H1 (cell line): ENCODE data around the gene RAD51B. TPM values are rescaled to one million over a fixed set of nuclear protein-coding genes. Genes with fewer than 3 reads are reported as not detected.
A peak's percentile ranks its signal among the peaks of the same experiment; 100 is the strongest.

Source experiments
- CTCF ChIA-PET: fragments of 300-600 bp; sonication (Branson Sonifier 250); formaldehyde crosslinking; loops from one replicate; lab custom pipeline; 2021; ENCODE audit not compliant: partially characterized antibody; lab: Charles Lee
- POLR2A ChIA-PET: fragments of 300-600 bp; sonication (Branson Sonifier 250); formaldehyde crosslinking; loops from one replicate; lab custom pipeline; 2021; ENCODE audit warnings: inconsistent platforms; ENCODE audit not compliant: partially characterized antibody; lab: Charles Lee
- DNase-seq, 2 experiments: peaks; one replicate each; pipeline versions ENCODE4 v3.0.0 to v3.0.0-alpha.2; 2010 to 2022; ENCODE audit warnings: low spot score in 2 of 2, low read depth in 1 of 2, mixed read lengths in 1 of 2
- FAIRE-seq: peaks from 2 replicates; lab custom pipeline; 2011; peaks lifted over from hg19 to GRCh38; lab: Jason Lieb, UNC
- H2AFZ ChIP-seq: 2 replicates; pipeline ENCODE4 v1.8.1; 2012; ENCODE audit warnings: low read length, inconsistent platforms
- H2AK5ac ChIP-seq: 2 replicates; pipeline ENCODE4 v1.6.1; 2013; ENCODE audit warnings: low read depth, low read length
- H2BK120ac ChIP-seq: replicated peaks from 2 replicates; pipeline ENCODE3; 2013; ENCODE audit warnings: low read depth, low read length, inconsistent platforms
- H2BK12ac ChIP-seq: 2 replicates; pipeline ENCODE4 v1.6.1; 2013; ENCODE audit warnings: low read depth, low read length
- H2BK15ac ChIP-seq: 2 replicates; pipeline ENCODE4 v1.6.1; 2013; ENCODE audit warnings: low read length
- H2BK20ac ChIP-seq: 2 replicates; pipeline ENCODE4 v1.6.1; 2013; ENCODE audit warnings: low read length
- H2BK5ac ChIP-seq: 2 replicates; pipeline ENCODE4 v1.6.1; 2013; ENCODE audit warnings: low read depth, low read length
- H3K14ac ChIP-seq: 2 replicates; pipeline ENCODE4 v1.6.1; 2013; ENCODE audit warnings: inconsistent platforms; ENCODE audit not compliant: insufficient read length
- H3K18ac ChIP-seq: 2 replicates; pipeline ENCODE4 v1.6.1; 2013; ENCODE audit warnings: low read length; ENCODE audit errors: extremely low read depth
- H3K23ac ChIP-seq: 2 replicates; pipeline ENCODE4 v1.6.1; 2013; ENCODE audit warnings: inconsistent platforms; ENCODE audit not compliant: insufficient read length
- H3K23me2 ChIP-seq: 2 replicates; pipeline ENCODE4 v1.6.1; 2013; ENCODE audit warnings: low read depth, low read length
- H3K27ac ChIP-seq: 2 replicates; pipeline ENCODE4 v1.6.1; 2011; ENCODE audit warnings: low read depth, low read length, inconsistent platforms
- H3K27me3 ChIP-seq, 4 experiments: replicated peaks in 1 of 4; 1 replicate in 1 of 4; 2 replicates in 3 of 4; pipeline versions ENCODE4 v1.6.1 to v1.8.1; 2011 to 2013; ENCODE audit warnings: low read length in 3 of 4, mild to moderate bottlenecking in 3 of 4, inconsistent platforms in 2 of 4, mixed read lengths in 2 of 4, moderate library complexity in 1 of 4; ENCODE audit not compliant: control insufficient read depth in 3 of 4, insufficient read depth in 3 of 4; ENCODE audit errors: extremely low read depth in 1 of 4
- H3K36me3 ChIP-seq, 4 experiments: 2 replicates each; pipeline versions ENCODE4 v1.6.1 to v1.8.1; 2011 to 2013; ENCODE audit warnings: mild to moderate bottlenecking in 4 of 4, low read length in 3 of 4, moderate library complexity in 2 of 4, control low read depth in 1 of 4, inconsistent platforms in 1 of 4; ENCODE audit not compliant: insufficient read depth in 4 of 4, control insufficient read depth in 2 of 4
- H3K4ac ChIP-seq: replicated peaks from 2 replicates; pipeline ENCODE3; 2013; ENCODE audit warnings: low read length, low read depth, mixed read lengths, inconsistent platforms; ENCODE audit not compliant: insufficient read length
- H3K4me1 ChIP-seq, 4 experiments: replicated peaks in 1 of 4; 1 replicate in 1 of 4; 2 replicates in 3 of 4; pipeline versions ENCODE4 v1.6.1 to v1.8.1; 2011 to 2013; ENCODE audit warnings: low read length in 3 of 4, inconsistent platforms in 2 of 4, mixed read lengths in 1 of 4; ENCODE audit not compliant: insufficient read depth in 4 of 4, control insufficient read depth in 3 of 4
- H3K4me2 ChIP-seq, 2 experiments: 2 replicates each; pipeline versions ENCODE4 v1.6.1 to v1.8.1; 2011 to 2013; ENCODE audit warnings: low read depth in 2 of 2, low read length in 2 of 2, control low read depth in 1 of 2, inconsistent platforms in 1 of 2, mild to moderate bottlenecking in 1 of 2; ENCODE audit not compliant: insufficient read depth in 1 of 2
- H3K4me3 ChIP-seq, 4 experiments: fragments of 200-600, 300-600 bp in 1 of 4; sonication (generic), shearing (Covaris generic), sonication (Bioruptor Twin) in 1 of 4; 2 replicates each; pipeline versions ENCODE4 v1.5.1 to v1.8.1; 2011 to 2016; ENCODE audit warnings: low read length in 4 of 4, low read depth in 3 of 4, control low read depth in 2 of 4, inconsistent platforms in 2 of 4, mild to moderate bottlenecking in 2 of 4, mixed read lengths in 1 of 4, moderate library complexity in 1 of 4; ENCODE audit not compliant: insufficient read depth in 2 of 4; ENCODE audit errors: extremely low read depth in 1 of 4
- H3K56ac ChIP-seq: replicated peaks from 2 replicates; pipeline ENCODE3; 2013; ENCODE audit warnings: low read depth, mild to moderate bottlenecking, mixed read lengths, low read length, inconsistent platforms; ENCODE audit not compliant: insufficient read length
- H3K79me1 ChIP-seq: 2 replicates; pipeline ENCODE4 v1.6.1; 2013; ENCODE audit warnings: low read depth, low read length, control low read depth
- H3K79me2 ChIP-seq, 2 experiments: 2 replicates each; pipeline versions ENCODE4 v1.6.1 to v1.8.1; 2012 to 2013; ENCODE audit warnings: low read length in 2 of 2, mild to moderate bottlenecking in 2 of 2, inconsistent platforms in 1 of 2; ENCODE audit not compliant: insufficient read depth in 2 of 2, control insufficient read depth in 1 of 2
- H3K9ac ChIP-seq, 4 experiments: replicated peaks in 1 of 4; 1 replicate in 1 of 4; 2 replicates in 3 of 4; pipeline versions ENCODE4 v1.6.1 to v1.8.1; 2011 to 2013; ENCODE audit warnings: low read depth in 3 of 4, low read length in 3 of 4, control low read depth in 2 of 4, mild to moderate bottlenecking in 2 of 4, moderate library complexity in 2 of 4, inconsistent platforms in 1 of 4; ENCODE audit errors: extremely low read depth in 1 of 4
- H3K9me3 ChIP-seq, 2 experiments: 2 replicates each; pipeline versions ENCODE4 v1.6.1 to v1.8.1; 2012 to 2013; ENCODE audit warnings: mild to moderate bottlenecking in 2 of 2, moderate library complexity in 2 of 2, control low read depth in 1 of 2, inconsistent platforms in 1 of 2, low read depth in 1 of 2, low read length in 1 of 2, mixed read lengths in 1 of 2; ENCODE audit not compliant: insufficient read depth in 2 of 2
- H4K20me1 ChIP-seq, 2 experiments: replicated peaks in 1 of 2; 2 replicates each; pipeline versions ENCODE3 to v1.8.1; 2011 to 2013; ENCODE audit warnings: inconsistent platforms in 2 of 2, low read length in 2 of 2, mild to moderate bottlenecking in 1 of 2; ENCODE audit not compliant: insufficient read depth in 2 of 2, control insufficient read depth in 1 of 2
- H4K5ac ChIP-seq: 2 replicates; pipeline ENCODE4 v1.6.1; 2013; ENCODE audit warnings: low read length, low read depth, mixed read lengths, inconsistent platforms; ENCODE audit not compliant: insufficient read length
- H4K8ac ChIP-seq: 2 replicates; pipeline ENCODE4 v1.8.0; 2013; ENCODE audit warnings: mild to moderate bottlenecking, moderate library complexity, low read length, inconsistent platforms; ENCODE audit not compliant: insufficient read depth; ENCODE audit errors: extremely low read depth
- H4K91ac ChIP-seq: replicated peaks from 2 replicates; pipeline ENCODE3; 2013; ENCODE audit warnings: low read length, mixed read lengths, inconsistent platforms; ENCODE audit not compliant: insufficient read length
- ASH2L ChIP-seq: fragments of 200-600, 300-600 bp; sonication (generic); IDR thresholded peaks from one replicate; pipeline ENCODE4 v1.7.1; 2017; ENCODE audit warnings: low read length
- POU5F1 ChIP-seq: IDR thresholded peaks from 2 replicates; pipeline ENCODE4 v1.6.1; 2011; ENCODE audit warnings: low read depth, mild to moderate bottlenecking, low read length, moderate library complexity
- SAP30 ChIP-seq: fragments of 300-600 bp; sonication (generic); IDR thresholded peaks from 2 replicates; pipeline ENCODE4 v1.7.1; 2012; ENCODE audit warnings: low read length, moderate library complexity, mild to moderate bottlenecking, inconsistent platforms; ENCODE audit not compliant: insufficient read depth, insufficient replicate concordance
- SUZ12 ChIP-seq: fragments of 200-600 bp; sonication (generic); IDR thresholded peaks from 2 replicates; pipeline ENCODE4 v1.6.1; 2012; ENCODE audit warnings: mild to moderate bottlenecking, inconsistent platforms, low read length, moderate library complexity, mixed read lengths
- WGBS, 2 experiments: shearing (Covaris generic) in 1 of 2; methylation state at CpG; one replicate each; pipeline versions ENCODE4 v1.1.6 to v1.1.7; 2013 to 2015; ENCODE audit warnings: low lambda C conversion rate in 2 of 2, mixed read lengths in 2 of 2, inconsistent platforms in 1 of 2, low coverage in 1 of 2, missing lambda C conversion rate in 1 of 2; ENCODE audit not compliant: insufficient replicate concordance in 2 of 2, insufficient coverage in 1 of 2, insufficient read length in 1 of 2; ENCODE audit errors: extremely low coverage in 1 of 2, missing lambda C conversion rate in 1 of 2; 5-methylcytosine and 5-hydroxymethylcytosine counted together
- polyA plus RNA-seq, 7 experiments: library from polyadenylated mRNA; depleted of rRNA in 3 of 7; stranded (reverse) in 5 of 7; unstranded in 2 of 7; fragments of >200 nt in 5 of 7; fragments of 200-250 nt in 2 of 7; gene quantifications; 1 replicate in 5 of 7; 2 replicates in 1 of 7; 4 replicates in 1 of 7; pipeline versions ENCODE4 v1.2.1 to v1.2.3, GENCODE V29; 2011 to 2013; ENCODE audit warnings: missing spikeins in 2 of 7, mixed read lengths in 2 of 7
- total RNA-seq: library from RNA; stranded (reverse); fragmentation: NEBNext Ultra II Directional; extraction: Animal tissue kit (Norgen Biotek cat#: 25700); gene quantifications from 2 replicates; pipeline ENCODE4 v1.2.1, GENCODE V29; 2021

RAD51B gene
- total and polyA plus RNA-seq, 2 of the 8 experiments (the other 6 are each of a cell fraction or from before 2014, with no cell fraction given): 3.9 to 14.9 TPM

DNA sequence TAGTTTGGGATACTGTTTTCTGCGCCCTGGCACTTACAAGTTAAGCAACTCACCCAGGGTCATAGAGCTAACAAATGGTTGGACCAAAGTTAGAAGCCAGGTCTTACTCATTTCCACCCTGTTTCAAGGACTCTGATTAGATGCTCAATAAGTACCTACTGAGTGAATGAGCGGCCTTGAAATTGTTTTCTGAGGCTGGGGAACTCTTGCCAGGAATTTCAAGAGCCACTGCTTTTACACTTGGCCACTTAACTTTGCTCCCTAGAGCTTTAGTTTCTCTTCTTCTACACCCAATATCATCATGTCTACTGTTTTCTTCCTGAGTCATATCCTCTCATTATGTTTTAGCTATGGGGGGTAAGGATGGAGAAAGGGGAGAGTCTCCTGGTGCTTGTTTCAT, 541.7 kb downstream of the RAD51B start:
- no peak overlapping the region for H3K4me2 ChIP-seq
- no peak overlapping the region for H3K23ac ChIP-seq
- POLR2A ChIA-PET: interaction anchor here (0.8 kb wide), 1 partner anchor 422 kb away, joined by 3 read pairs; no protein-coding TSS in a partner anchor

More for the DNA sequence above, 541.7 kb downstream of the RAD51B start:
- Histone ChIP-seq H3K27ac (no peak overlapping the region), H3K23me2 (peaks cover 8% of the 10 kb centered on the region), H2BK12ac (no peak overlapping the region; the same call in 1 of the 2 replicates), H3K4me3 (no peak overlapping the region), H2AFZ (no peak overlapping the region), H2BK5ac (no peak overlapping the region), H3K27me3 (no peaks in the 10 kb centered on the region; a peak in 2 of 7 replicates), H3K36me3 (no peaks in the 10 kb centered on the region), H3K56ac (no peak overlapping the region), H3K4me1 (peaks cover 6 to 16% (median 12%) of the 10 kb centered on the region in 4 experiments; a peak in 6 of 7 replicates), H2BK15ac (peak overlapping the region; percentile 65; the same call in 1 of the 2 replicates), H3K4ac (no peak overlapping the region), H2BK120ac (no peak overlapping the region), H3K14ac (no peak overlapping the region), H4K20me1 (no peaks in the 10 kb centered on the region), H4K91ac (no peak overlapping the region), H3K79me2 (no peaks in the 10 kb centered on the region), H3K18ac (no peak overlapping the region), H3K9ac (no peak overlapping the region), H4K8ac (no peak overlapping the region), H2BK20ac (0 out of 2 replicates have a peak overlapping the region, but pooled peaks have one; percentile 19), H2AK5ac (no peak overlapping the region), H3K79me1 (no peaks in the 10 kb centered on the region), H3K9me3 (no peaks in the 10 kb centered on the region), H4K5ac (no peak overlapping the region)
- no peak for DNase-seq
- WGBS, 2 experiments: 83% methylated on average over 2 of the region's 2 CpGs; no CpG with 5 or more reads in 1 of the 2 experiments
- TF ChIP-seq POU5F1 (no peak), SAP30 (no peak), ASH2L (no peak), SUZ12 (no peak)
- CTCF ChIA-PET: interaction anchor here (0.6 to 3.4 kb wide), 8 partner anchors 10 to 482 kb away, joined by 3 to 10 read pairs (median 4); no protein-coding TSS in a partner anchor
- FAIRE-seq: no peak
